Stomach (tissue), 9 donors: Measurements from ENCODE around the gene PHF11. TPM values are rescaled to one million over a fixed set of nuclear protein-coding genes. Genes with fewer than 3 reads are reported as not detected.

Experiments used
- DNase-seq, 2 donors: peaks; one replicate each; pipeline versions ENCODE4 v3.0.0 to v3.0.0-alpha.2; 2013 to 2019
- H3K27ac ChIP-seq, 5 donors: fragments of 200-600 bp in 4 of 5; sonication (generic) in 4 of 5; one replicate each; pipeline ENCODE4 v1.5.1; 2013 to 2019; ENCODE audit warnings: mild to moderate bottlenecking in 1 of 5, moderate library complexity in 1 of 5
- H3K27me3 ChIP-seq, 3 donors: fragments of 200-600 bp; sonication (generic); one replicate each; pipeline ENCODE4 v1.5.1; 2017 to 2019; ENCODE audit warnings: mixed run types in 1 of 3
- H3K36me3 ChIP-seq, 4 donors: fragments of 200-600 bp; sonication (generic); 1 replicate in 3 of 4; 2 replicates in 1 of 4; pipeline ENCODE4 v1.5.1; 2016 to 2019
- H3K4me1 ChIP-seq, 4 donors: fragments of 200-600 bp; sonication (generic); one replicate each; pipeline ENCODE4 v1.5.1; 2016 to 2019
- H3K4me3 ChIP-seq, 4 donors: fragments of 200-600 bp; sonication (generic) in 3 of 4; one replicate each; pipeline ENCODE4 v1.5.1; 2016 to 2019; ENCODE audit warnings: mild to moderate bottlenecking in 1 of 4
- H3K9me3 ChIP-seq, 4 donors: fragments of 200-600 bp; sonication (generic); one replicate each; pipeline ENCODE4 v1.5.1; 2016 to 2019
- EP300 ChIP-seq: sonication (generic); formaldehyde crosslinking; IDR thresholded peaks from one replicate; pipeline ENCODE4 v1.6.1; 2017; ENCODE audit warnings: antibody characterized with exemption
- POLR2A ChIP-seq, 4 donors: fragments of 450-650 bp; IDR thresholded peaks; one replicate each; pipeline ENCODE4 v1.6.1; 2016; ENCODE audit warnings: antibody characterized with exemption in 4 of 4, control low read depth in 2 of 4, mild to moderate bottlenecking in 1 of 4, moderate library complexity in 1 of 4
- POLR2AphosphoS5 ChIP-seq, 3 donors: sonication (generic); formaldehyde crosslinking; IDR thresholded peaks; one replicate each; pipeline ENCODE4 v1.6.1; 2016; ENCODE audit warnings: antibody characterized with exemption in 3 of 3
- WGBS, 5 donors: extraction: QIAGEN DNeasy Blood & Tissue Kit in 3 of 5; methylation state at CpG; one replicate each; pipeline versions ENCODE4 v1.1.5 to v1.1.7; 2013 to 2018; 5-methylcytosine and 5-hydroxymethylcytosine counted together
- intact Hi-C: fragments of 100-400 bp; cut with DNase I; formaldehyde crosslinking; loops from one replicate; pipeline ENCODE4 v1.15.1; 2023; ENCODE audit warnings: low total_unique reads
- polyA plus RNA-seq, 3 donors: library from polyadenylated mRNA; stranded (reverse); fragments of 200-250 nt; gene quantifications; one replicate each; pipeline ENCODE4 v1.2.3, GENCODE V29; 2013
- total RNA-seq, 5 donors: library from RNA; depleted of rRNA; stranded (reverse); fragments of >200 nt; gene quantifications; one replicate each; pipeline versions ENCODE4 v1.1.0 to v1.2.3, GENCODE V29; 2014 to 2016
- TF ChIP-seq, protein P1 (sequence below), 7 experiments: fragments of 450-650 bp in 4 of 7; fragments of 200-600 bp in 3 of 7; sonication (generic) in 3 of 7; IDR thresholded peaks; one replicate each; pipeline ENCODE4 v1.5.1; 2016 to 2019; ENCODE audit warnings: antibody characterized with exemption in 7 of 7, control low read depth in 2 of 7, mild to moderate bottlenecking in 1 of 7
- donor health status: healthy with polysubstance abuse.
- donor health status: Bipolar disorder and iron deficiency.
- donor health status: healthy.

PHF11 gene
- total and polyA plus RNA-seq, 8 donors: 18.2 to 140 (median 52.1) TPM

DNA sequence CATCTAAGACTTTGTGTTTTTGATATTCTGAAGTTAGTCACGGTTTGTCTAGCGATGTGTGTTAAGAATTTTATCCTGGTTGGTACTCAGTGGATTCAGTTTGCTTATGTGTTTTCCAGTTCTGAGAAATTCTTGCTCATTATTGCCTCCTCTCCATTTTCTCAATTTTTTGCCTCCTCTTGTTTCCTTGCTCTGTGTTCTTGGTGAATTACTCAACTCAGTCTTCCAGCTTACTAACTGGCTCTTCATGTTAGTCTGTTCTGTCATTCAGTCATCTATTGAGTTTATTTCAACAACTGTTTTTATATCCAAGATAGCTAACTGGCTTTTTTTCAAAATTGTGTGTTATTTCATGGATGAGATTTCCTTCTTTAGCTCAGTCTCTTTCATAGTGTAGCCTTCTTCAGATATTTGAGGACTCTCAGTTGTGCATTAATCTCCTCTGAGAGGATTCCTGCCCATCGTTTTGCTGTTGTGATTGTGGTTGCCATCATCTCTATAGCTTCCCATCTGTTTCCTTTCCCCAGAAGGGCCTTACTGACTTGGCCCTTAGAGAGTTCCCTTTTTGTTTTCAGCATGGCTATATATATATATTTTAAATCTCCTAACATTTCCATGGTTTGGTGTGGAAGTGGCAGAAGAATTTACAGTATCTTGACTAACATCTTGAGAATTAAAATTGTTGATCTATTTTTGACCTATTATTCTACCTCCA is 45.5 kb upstream of the PHF11 start:
- TF ChIP-seq, protein P1, sequence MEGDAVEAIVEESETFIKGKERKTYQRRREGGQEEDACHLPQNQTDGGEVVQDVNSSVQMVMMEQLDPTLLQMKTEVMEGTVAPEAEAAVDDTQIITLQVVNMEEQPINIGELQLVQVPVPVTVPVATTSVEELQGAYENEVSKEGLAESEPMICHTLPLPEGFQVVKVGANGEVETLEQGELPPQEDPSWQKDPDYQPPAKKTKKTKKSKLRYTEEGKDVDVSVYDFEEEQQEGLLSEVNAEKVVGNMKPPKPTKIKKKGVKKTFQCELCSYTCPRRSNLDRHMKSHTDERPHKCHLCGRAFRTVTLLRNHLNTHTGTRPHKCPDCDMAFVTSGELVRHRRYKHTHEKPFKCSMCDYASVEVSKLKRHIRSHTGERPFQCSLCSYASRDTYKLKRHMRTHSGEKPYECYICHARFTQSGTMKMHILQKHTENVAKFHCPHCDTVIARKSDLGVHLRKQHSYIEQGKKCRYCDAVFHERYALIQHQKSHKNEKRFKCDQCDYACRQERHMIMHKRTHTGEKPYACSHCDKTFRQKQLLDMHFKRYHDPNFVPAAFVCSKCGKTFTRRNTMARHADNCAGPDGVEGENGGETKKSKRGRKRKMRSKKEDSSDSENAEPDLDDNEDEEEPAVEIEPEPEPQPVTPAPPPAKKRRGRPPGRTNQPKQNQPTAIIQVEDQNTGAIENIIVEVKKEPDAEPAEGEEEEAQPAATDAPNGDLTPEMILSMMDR (IDR thresholded peaks at IDR 0.05): no peak
- TF ChIP-seq POLR2A (IDR thresholded peaks at IDR 0.05) (no peak), POLR2AphosphoS5 (IDR thresholded peaks at IDR 0.05) (no peak), EP300 (no peak)
- intact Hi-C loops: no loop called here
- WGBS, 5 donors: 79 to 91% (median 89%) methylated on average over 3 of the region's 3 CpGs
- Histone ChIP-seq H3K9me3 (no peaks in the 10 kb centered on the region), H3K27me3 (no peaks in the 10 kb centered on the region), H3K4me3 (no peak overlapping the region), H3K36me3 (no peaks in the 10 kb centered on the region), H3K4me1 (peaks cover 11 to 49% (median 30%) of the 10 kb centered on the region in 4 donors), H3K27ac (no peak overlapping the region)
- DNase-seq: no peak

DNA sequence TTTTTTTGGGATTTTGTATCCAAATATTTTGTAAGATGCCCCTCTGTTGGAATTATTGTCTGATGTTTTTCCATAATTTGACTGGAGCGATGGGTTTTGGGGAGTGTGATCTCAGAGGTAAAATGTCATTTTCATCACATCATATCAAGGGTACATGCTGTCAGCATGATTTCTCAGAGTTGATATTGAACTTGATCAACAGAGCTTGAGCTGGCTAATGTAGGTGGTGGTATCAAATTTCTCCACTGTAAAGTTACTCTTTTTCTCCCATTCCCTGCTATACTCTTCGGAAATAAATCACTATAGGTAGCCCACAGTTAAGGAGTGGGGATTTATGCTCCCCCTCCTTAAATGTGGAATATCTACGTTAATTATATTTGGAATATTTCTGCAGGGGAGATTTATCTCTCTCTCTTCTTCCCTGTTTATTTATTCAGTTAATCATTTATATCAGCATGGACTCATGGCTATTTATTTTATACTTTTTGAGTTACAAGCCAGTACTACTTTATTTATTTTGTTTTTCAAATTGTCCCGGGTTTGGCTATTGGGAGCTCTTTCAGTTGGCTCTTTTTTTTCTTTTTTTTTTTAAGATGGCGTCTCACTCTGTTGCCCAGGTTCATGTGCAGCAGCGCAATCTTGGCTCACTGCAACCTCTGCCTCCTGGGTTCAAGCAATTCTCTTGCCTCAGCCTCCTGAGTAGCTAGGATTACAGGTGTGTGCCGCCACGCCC is 42.9 kb upstream of the PHF11 start:
- Histone ChIP-seq H3K4me1 (peaks cover 4 to 36% (median 17%) of the 10 kb centered on the region in 4 donors), H3K27ac (no peak overlapping the region), H3K4me3 (no peak overlapping the region), H3K27me3 (no peaks in the 10 kb centered on the region), H3K9me3 (no peaks in the 10 kb centered on the region), H3K36me3 (no peaks in the 10 kb centered on the region)
- DNase-seq: no peak
- TF ChIP-seq EP300 (no peak), POLR2A (IDR thresholded peaks at IDR 0.05) (no peak), POLR2AphosphoS5 (IDR thresholded peaks at IDR 0.05) (no peak)
- TF ChIP-seq, protein P1 (IDR thresholded peaks at IDR 0.05): no peak
- intact Hi-C loops: no loop called here
- 79 to 89% (median 86%) methylated on average over 8 of the region's 8 CpGs for WGBS, 5 donors

DNA sequence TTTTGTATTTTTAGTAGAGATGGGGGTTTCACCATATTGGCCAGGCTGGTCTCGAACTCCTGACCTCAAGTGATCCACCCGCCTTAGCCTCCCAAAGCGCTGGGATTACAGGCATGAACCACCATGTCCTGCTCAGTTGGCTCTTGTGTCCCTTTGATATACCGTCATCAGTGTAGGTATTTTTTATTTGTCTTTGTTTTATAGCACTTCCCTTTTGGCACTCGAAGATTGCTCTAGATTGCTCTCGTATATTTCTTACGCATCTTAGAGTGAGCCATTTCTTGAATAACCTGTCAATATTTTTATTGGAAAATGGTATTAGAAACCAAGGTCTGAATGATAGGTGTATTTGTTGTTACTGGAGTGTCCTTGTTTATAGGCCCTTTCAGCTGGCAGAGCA is 42.3 kb upstream of the PHF11 start:
- Histone ChIP-seq H3K4me1 (peaks cover 4 to 30% (median 14%) of the 10 kb centered on the region in 4 donors), H3K36me3 (no peaks in the 10 kb centered on the region), H3K9me3 (no peaks in the 10 kb centered on the region), H3K4me3 (no peak overlapping the region), H3K27ac (no peak overlapping the region), H3K27me3 (no peaks in the 10 kb centered on the region)
- intact Hi-C loops: no loop called here
- 88 to 100% (median 96%) methylated on average over 7 of the region's 7 CpGs for WGBS, 5 donors
- no peak for DNase-seq
- no peak for TF ChIP-seq EP300
- TF ChIP-seq POLR2AphosphoS5 (IDR thresholded peaks at IDR 0.05): no peak
- TF ChIP-seq, protein P1 (IDR thresholded peaks at IDR 0.05): no peak
- TF ChIP-seq POLR2A (IDR thresholded peaks at IDR 0.05): no peak

DNA sequence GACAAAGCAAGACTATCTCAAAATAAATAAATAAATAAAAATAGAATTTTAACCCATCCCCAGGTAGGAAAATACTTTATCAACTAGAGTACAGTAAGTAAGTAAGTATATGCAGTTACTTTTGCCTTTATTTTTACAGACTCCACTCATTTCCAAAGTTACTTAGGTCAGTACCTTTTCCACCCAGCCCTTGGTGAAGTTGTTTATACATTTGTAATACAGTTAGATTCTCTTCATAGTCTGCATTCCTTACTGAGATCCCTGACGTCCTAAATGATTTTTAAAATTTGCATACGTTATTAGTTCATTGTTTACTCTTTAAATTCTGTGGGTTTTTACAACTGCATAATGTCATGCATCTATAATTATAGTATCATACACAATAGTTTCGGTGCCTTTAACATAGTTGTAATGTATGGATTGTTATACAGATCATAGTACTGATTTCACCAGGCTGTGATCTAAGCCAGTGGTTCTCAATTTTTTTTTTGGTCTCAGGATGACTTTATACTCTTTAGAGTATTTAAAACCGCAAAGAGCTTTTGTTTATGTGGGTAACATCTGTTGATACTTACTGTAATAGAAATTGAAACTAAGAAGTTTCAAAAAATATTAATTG is 41.3 kb upstream of the PHF11 start:
- Histone ChIP-seq H3K27ac (no peak overlapping the region), H3K36me3 (no peaks in the 10 kb centered on the region), H3K4me3 (no peak overlapping the region), H3K9me3 (no peaks in the 10 kb centered on the region), H3K4me1 (peaks cover 4 to 25% (median 10%) of the 10 kb centered on the region in 4 donors), H3K27me3 (no peaks in the 10 kb centered on the region)
- DNase-seq: no peak
- no peak for TF ChIP-seq EP300
- intact Hi-C loops: no loop called here
- 62 to 70% (median 65%) methylated on average over 4 of the region's 4 CpGs for WGBS, 5 donors
